GM19035 (cell line): ENCODE measurements around the gene GDF2.

Experiments
- ATAC-seq: cut with Tn5 transposase; IDR thresholded peaks from one replicate; pipeline ENCODE4 v1.9.1; 2021; ENCODE audit not compliant: unreplicated experiment

Gene GDF2

DNA sequence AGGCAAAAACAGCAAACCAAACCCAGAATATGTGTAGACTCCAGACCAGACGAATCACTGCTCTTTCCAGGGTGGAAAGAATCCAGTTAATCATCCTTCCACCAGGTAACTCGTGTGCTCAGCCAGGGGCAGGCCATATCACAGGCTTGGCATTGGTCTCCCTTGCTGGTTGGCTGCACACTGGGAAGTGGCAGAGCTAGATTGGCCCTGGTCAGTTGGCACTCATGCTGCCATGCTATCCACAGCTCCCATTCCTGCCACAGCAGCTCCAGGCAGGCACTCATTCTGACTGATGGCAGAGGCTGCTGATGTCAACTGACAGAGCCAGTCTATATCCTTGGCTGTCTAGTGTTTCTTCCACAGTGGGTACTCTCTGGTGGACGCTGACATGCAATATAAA lies 31.9 kb upstream of the GDF2 start:
- no peak for ATAC-seq

DNA sequence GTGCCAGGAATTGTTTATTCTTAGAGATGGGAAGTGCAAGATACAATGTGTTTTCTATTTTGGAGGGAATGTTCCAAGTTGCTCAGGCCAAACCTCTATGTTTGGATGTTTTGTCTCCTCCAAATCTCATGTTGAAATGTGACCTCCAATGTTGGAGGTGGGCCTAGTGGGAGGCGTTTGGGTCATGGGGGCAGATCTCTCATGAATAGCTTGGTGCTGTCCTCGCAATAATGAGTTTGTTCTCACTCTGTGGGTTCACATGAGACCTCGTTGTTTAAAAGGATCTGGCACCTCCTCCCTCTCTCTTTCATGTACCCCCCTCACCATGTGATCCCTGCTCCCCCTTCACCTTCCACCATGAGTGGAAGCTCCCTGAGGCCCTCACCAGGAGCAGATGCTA lies 30.6 kb upstream of the GDF2 start:
- no peak for ATAC-seq

DNA sequence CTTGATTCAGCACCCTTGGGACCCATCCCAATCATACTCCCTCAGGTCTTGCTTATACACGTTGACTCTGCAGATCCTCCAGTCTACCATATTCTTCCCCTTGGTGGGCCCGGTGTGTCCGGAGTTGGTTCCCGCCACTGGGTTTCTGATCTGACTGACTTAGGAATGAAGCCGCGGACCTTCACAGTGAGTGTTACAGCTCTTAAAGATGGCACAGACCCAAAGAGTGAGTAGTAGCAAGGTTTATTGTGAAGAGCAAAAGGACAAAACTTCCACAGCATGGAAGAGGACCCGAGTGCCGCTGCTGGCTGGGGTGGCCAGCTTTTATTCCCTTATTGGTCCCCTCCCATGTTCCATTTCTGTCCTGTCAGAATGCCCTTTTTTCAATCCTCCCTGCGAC lies 28.2 kb upstream of the GDF2 start:
- ATAC-seq, result no peak

DNA sequence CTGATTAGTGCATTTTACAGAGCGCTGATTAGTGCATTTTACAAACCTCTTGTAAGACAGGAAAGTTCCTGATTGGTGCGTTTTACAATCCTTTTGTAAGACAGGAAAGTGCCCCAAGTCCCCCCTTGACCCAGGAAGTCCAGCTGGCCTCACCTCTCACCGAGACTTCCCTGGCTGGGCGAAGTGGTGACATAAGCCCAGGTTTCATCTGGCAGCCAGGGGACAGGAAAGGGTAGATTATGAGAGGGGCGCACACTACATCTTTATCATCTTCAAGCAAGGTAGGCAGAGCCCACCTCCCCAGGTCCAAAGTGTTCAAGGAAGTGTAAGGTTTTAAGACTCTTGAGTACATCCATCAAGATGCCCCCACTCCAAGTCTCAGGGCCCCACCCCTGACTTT lies 27.8 kb upstream of the GDF2 start:
- no peak for ATAC-seq

DNA sequence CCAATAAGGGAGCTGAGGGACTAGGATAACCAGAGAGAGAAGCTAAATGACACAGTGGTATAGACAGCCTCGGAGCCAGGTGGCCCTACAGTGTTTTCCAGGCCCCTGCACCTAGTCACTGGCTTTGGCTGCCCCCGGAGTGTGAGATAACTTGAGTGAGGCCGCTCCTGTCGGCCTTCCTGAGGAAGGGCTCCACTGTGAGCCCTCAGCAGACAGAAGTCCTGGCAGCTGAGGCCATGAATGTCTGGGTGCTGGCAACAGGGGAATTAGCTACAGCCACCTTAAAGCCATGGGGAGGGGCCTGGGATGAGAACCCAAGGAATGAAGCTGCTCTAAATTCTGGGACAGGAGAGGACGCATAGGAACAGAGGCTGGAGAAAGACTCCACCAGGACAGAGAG lies 26.8 kb upstream of the GDF2 start:
- ATAC-seq, result no peak

DNA sequence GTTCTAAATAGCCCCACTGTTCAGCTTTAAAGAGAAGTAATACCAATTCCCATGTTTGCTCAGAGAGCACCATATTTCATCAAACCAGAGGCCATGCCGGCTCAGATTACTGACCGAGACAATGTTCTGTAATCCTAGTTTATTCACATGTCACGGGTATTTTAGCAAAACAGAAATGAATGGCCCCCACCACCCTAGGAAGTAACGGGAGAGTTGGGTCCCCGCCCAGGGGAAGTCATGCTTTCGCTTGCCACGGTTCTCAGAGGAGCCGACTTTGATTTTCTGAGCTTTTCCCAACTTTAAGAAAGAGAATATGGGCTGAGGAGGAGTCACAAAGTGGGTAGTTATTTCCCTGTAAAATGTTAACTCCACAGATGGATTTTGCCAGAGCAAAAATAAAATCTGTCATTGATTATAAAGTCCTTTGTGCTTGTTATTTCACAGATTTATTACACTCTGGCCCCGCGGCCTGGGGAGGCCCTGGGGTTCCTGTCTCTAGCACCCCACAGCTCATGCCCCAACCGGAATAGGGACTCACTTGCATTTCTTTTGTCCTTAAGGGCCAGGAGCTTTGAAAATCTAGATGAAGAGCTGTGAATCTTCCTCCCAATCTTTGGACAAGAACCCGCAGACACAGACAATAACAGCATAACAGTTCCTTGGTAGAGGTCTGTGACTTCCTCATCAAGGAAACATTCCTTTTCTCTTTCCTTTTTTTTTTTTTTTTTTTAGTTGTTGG lies 25.9 kb upstream of the GDF2 start:
- ATAC-seq, result no peak

DNA sequence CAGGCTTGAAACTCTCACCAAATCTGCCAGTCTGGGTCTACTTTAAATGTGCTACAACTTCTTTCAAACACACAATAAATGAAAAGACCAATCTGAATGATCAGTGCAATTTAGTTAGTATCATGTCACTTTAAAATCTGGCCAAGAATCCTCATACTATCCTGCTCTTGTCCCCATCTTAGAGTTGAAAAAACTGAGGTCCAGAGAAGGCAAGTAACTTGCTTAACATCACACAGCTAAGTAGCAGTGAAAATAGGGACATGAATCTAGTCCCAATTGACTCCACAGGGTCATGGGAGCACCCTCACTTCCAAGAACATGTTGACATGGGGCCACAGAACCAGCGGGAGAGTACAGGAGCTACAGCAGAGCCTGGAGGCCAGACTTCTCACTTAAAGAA lies 25.3 kb upstream of the GDF2 start:
- no peak for ATAC-seq

DNA sequence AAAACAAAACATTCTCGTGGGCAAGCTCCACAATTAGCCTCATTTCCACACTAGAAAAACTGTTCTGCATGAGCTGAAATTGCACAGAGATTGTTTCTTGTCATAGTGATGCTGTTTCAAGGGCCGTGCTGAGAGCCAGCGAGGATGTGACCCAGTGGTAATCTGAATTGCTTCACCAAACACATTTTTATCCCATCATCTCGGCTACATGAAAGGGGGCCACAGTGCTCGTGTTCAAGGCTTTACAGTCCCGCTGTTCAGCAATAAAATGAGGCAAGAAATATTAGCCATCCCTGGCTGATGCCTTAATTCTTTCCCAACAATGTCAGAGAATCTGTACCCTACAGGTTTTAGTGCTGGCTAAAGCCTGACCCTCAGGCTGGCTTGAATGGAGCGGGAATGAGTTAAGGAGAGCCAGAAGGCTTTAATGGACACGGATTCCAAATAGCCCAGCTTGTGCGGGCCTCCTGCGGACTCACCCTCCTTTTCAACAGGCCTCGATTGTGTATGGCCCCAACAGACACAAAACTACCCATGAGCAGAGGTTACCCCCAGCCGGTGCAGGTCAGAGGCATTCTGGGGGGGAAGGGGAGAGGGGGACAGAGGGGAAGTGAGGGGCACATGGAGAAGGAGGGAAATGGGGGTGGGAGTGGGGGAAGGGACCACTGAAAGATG lies 24.3 kb upstream of the GDF2 start:
- no peak for ATAC-seq

DNA sequence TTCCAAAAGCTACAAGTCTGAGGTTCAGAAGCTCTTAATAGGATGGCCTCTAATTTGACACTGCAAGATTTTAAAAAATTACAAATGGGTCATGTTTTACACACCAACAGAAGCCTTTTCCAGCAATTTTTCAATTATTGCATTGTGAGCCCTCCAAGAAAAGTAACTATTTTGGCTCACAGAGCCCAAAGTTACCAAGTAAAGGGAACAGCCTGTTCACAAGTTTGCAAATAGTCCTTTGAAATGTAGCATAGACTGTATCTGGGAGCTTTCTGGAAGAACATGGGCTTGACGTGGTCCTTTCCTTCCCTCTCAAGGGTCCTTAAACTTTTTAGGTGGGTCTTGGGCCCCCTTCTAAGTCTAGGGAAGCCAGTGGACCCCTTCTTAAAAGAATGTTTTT lies 23.5 kb upstream of the GDF2 start:
- ATAC-seq, result no peak

DNA sequence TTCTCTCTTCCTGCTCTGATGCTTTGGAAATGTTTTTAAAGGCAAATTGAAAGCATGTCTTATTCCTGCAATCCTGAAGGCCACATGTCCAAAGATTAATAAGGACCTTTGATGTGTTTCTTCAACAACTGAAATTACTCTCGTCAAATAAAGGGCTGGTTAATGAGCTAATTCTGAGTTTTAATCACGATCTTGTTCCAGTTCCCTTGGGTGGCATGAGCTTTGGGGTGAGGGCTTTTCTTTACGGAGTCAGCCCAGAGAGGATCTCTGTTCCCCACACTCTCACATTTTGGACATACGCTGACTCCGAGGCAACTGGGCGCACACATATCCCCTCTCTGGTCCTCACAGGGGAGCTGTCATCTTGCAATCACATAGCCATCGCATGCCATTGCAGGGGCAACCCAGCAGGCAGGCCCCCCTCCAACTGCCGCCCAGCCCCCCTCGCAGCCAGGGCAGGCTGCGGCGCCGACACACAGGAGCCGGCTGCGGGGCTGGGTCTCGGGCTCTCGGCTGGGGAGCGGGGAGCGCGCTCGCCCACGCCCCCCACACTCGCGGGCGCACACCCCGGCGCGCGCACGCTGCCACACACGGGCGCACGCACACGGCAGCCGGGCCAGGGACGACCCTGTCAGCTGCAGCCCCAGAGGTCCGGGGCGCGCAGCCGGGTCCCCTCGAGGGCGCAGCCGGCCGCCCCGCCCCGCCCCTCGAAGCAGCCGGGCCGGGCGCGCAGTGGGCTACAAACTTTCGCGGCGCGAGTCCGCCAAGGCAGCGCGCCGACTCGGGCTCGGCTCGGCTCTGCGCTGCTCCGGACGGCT lies 22.4 kb upstream of the GDF2 start, which contains the start of gene GDF10:
Gene GDF10, plus strand, starts transcription at position 587 of the 818 bp plus-strand sequence. CDS start 455 bp downstream, outside the sequence.
- no peak for ATAC-seq

DNA sequence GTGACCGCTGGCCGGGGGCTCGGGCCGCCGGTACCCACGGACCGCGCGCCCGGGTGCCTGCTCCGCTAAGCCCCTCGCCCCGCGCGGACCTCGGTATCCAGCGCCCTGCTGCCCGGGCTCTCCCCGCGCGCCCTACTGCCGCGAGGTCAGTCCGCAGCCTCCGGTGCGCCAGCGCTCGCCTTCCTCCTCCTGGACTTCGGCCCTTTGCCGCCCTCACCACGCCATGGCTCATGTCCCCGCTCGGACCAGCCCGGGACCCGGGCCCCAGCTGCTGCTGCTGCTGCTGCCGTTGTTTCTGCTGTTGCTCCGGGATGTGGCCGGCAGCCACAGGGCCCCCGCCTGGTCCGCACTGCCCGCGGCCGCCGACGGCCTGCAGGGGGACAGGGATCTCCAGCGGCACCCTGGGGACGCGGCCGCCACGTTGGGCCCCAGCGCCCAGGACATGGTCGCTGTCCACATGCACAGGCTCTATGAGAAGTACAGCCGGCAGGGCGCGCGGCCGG lies 21.8 kb upstream of the GDF2 start:
- no peak for ATAC-seq

DNA sequence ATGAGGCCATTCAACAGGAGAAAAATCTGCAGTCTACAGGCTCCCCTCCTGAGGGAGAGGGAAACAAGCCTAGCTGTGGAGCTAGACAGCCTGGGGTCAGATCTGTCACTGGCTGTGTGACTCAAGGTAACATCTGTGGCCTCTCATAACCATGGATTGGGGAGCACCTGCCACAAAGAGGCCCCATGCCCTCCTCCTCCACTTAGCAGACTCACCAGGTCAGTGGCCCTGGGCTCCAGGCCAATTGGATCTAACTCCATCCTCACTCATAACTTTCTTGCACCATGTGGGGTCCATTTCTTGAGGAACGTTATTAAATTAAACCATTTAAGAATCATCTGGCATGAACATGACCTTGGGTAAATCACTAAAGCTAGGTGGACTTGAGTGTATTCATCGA lies 20.4 kb upstream of the GDF2 start:
- no peak for ATAC-seq

DNA sequence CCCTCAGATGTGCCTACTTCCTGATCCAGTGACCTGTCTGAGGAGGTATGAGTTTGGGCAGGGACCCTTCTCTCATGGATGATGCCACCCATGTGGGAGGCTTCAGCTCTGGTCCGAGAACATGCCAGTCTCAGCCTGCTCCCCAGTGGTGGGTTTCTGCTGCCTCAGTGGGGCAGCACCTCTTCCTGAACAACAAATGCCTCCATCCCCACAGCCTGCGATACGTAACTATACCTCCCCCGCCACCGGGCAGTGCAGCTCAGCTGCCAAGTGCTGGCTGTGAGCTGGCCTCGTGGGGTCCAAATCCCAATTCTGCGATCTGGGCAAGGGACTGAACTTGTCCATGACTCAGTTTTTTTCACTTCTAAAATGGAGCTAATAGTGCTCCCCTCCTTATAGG lies 19.1 kb upstream of the GDF2 start:
- no peak for ATAC-seq

DNA sequence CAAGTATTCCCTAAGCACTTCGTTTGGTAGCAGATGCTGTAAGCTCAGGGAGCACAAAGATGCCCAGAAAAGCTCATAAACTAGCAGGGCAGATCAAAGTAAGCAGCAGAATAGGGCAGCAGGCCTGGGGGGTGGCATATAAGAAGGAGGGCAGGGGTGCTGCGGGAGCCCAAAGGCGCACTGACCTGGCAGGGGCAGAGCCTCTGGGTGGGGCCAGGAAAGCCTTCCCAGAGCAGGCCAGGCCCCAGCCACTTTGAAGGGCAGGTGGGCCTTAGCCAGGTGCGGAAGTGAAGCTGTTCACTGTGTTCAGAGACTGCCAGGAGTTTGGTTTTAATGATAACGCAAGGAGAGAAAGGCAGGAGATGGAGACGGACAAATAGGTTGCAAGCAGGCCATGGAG lies 18.4 kb upstream of the GDF2 start:
- no peak for ATAC-seq

DNA sequence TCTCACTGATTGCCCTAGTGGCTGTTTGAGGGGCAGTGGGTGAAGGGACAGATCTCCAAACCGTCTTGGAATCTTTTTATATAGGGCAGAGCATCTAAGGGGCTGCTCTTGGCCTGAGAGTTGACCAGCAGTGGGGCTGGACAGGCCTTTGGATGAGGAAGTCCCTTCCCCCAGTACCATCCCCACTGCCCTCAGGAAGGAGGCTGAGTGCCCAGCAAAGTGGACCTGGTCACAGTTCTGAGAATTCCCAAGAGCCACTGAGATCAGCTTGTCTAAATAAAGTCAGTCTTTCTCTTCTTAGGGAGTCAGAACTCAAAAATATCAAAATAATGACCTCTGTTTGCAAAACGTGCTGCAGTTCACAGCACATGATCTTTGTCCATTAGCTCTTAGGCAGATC lies 16.7 kb upstream of the GDF2 start:
- ATAC-seq, result no peak

DNA sequence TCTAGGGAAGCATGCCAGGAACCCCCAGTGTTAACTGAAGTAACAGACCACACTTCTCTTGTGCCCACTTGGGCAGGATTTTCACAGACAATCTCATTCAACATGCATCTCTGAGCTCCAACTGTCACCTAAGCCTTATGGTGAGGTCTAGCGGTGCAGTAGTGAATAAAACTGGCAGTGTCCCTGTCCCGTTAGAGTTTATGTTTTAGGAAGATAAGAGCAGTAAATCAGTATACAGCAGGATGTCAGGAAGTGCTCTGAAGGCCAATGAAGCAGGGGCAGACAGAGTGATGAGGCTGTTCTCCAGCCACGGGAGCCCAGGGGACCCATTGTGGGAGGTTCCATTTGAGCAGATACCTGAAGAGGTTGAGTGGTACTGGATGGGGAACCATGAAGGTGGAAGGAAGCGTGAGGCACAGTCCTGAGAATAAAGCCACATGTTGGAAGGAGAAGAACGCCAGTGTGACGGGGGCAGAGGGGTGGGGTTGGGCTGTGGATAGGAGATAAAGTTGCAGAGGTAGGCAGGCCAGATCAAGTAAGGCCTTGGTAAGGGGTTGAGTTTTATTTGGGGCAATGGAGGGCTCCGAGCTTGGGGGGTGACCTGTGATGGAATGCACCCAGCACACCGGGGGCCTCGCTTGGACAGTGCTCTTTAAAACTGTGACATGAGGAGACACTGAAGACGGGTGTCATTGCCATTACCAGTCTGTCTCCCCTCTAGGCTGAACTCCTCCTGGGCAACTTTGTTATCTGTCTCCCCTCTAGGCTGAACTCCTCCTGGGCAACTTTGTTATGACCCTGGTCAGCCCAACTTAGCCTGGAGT lies 15.7 kb upstream of the GDF2 start:
- no peak for ATAC-seq

DNA sequence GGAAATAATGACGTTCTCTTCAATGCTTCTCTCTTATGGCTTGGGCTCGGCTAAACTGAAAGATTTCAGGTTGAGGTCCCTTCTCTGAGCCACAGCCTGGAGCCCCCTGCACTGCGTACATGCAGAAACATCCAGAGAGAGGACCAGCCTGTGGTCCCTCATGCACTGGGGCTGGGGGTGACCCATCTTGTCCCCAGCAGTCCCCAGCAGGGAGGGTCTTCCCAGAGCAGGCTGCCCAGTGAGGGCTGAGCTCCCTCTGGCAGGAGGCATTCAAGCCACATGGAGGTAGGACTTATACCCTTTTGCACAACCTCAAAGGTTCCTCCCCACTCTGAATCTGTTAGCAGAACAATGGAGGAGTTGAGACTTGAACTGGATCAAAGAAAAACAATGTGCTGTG lies 14.9 kb upstream of the GDF2 start:
- ATAC-seq, result no peak

DNA sequence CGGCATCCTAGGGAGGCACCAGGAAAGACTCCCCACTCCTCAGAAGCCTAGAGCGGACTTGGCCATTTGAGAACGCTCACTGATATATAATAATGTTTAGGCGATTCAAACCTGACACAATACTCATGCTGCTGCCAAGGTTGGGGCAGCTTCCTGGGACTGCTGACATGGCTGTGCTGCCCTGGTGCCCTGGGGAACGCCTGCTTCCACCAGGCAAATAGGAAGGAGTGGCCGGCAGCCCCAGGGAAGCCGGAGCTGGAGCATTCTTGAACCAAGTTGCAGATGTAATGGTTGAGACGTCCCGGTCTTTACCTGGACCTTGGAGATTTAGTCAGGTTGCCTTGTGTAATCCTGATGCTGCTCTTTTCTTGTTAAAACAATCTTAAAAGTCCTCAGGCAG lies 13.5 kb upstream of the GDF2 start:
- no peak for ATAC-seq

DNA sequence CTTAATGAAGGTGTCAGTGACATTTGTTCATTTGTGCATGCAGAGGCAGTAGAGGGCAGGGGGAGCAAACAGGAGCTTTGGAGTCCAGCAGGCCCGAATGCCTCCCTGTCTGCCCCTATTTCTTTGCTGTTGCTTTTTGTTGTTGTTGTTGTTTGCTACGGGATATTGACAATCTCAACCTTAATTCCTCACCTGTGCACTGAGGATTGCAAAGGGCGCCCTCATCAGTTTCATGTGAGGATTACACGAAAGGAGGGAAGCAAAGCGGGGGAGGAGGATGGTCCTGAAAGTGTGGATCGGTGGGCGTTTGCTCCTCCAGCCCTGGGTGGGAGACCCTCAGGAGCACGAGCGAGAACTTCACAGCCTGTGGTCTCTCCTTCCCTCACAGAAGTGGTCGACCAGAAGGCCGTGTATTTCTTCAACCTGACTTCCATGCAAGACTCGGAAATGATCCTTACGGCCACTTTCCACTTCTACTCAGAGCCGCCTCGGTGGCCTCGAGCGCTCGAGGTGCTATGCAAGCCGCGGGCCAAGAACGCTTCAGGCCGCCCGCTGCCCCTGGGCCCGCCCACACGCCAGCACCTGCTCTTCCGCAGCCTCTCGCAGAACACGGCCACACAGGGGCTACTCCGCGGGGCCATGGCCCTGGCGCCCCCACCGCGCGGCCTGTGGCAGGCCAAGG lies 12.7 kb upstream of the GDF2 start:
- no peak for ATAC-seq

DNA sequence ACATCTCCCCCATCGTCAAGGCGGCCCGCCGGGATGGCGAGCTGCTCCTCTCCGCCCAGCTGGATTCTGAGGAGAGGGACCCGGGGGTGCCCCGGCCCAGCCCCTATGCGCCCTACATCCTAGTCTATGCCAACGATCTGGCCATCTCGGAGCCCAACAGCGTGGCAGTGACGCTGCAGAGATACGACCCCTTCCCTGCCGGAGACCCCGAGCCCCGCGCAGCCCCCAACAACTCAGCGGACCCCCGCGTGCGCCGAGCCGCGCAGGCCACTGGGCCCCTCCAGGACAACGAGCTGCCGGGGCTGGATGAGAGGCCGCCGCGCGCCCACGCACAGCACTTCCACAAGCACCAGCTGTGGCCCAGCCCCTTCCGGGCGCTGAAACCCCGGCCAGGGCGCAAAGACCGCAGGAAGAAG lies 12.2 kb upstream of the GDF2 start:
- no peak for ATAC-seq
